Thyroid gland (tissue), 4 donors: ENCODE measurements around the gene TRPM1.

ENCODE experiments used
- CTCF ChIP-seq, 6 experiments: fragments of 200-600 bp in 3 of 6; fragments of 450-650 bp in 3 of 6; sonication (generic) in 3 of 6; IDR thresholded peaks; one replicate each; pipeline ENCODE4 v1.5.1; 2016 to 2019; ENCODE audit warnings: antibody characterized with exemption in 6 of 6, mild to moderate bottlenecking in 2 of 6, inconsistent platforms in 1 of 6, moderate library complexity in 1 of 6
- POLR2A ChIP-seq, 2 donors: fragments of 450-650 bp; IDR thresholded peaks; one replicate each; pipeline ENCODE4 v1.6.1; 2017; ENCODE audit warnings: antibody characterized with exemption in 2 of 2, mild to moderate bottlenecking in 2 of 2, moderate library complexity in 1 of 2

GRCh38 chr15:31102039-31102321 is 455 bp upstream of the TRPM1 start:
- TF ChIP-seq CTCF (IDR thresholded peaks at IDR 0.05) (no peak), POLR2A (IDR thresholded peaks at IDR 0.05) (no peak)
